Measurements from ENCODE around the gene RFC3. TPM values are rescaled to one million over a fixed set of nuclear protein-coding genes. Genes with fewer than 3 reads are reported as not detected.
A peak's percentile ranks its signal among the peaks of the same experiment; 100 is the strongest.
"Not testable (repeated sequence)": the region's sequence is repeated elsewhere in the genome, so short reads cannot be mapped to it uniquely, and the experiment has no call there.

Gene RFC3
- total RNA-seq, 2 donors from 2014 or later = 11.2 to 16.3 TPM

DNA sequence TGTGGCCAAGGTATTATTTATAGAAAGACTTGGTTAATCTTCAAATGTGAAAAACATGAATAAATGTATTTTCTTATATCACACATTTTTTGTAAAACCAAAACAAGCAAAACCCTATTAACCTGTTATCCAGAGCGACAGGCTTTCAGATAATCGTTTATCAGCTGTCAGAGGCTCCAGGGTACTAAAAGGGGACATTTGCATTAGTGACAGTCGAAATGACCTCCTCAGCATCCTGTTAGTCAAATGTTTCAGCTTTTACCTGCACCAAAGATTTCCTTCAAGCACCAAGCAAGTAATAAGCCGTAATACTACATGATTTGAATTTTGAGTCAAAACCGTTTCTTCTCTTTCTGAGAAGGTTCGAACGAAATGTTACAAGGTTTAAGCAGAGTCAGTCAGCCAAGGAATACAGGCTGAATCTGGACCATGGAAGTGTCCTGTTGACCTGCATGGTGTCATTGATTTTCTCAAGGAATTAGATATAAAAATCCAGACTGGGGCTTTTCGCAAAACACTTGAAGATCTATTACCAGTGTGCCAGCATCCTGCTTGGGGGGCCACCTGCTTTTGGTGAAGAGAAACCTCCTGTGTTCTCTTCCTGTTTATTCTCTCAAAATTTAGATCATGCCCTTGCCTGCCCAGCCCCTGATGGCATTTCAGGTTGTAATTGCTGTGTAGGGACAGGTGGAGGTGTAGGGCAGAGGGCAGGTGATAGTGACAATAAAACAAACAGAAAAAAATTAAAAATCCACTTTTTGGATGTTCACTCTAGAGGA, 11.3 kb upstream of the RFC3 start:
- DNase-seq (ENCODE audit: low spot score) = no peak
- H3K27me3 ChIP-seq (replicated peaks; ENCODE audit: insufficient read depth) = no peaks in the 10 kb centered on the region
- no peaks in the 10 kb centered on the region for H3K36me3 ChIP-seq
- no peak overlapping the region for H3K4me3 ChIP-seq
- no peak overlapping the region for H3K27ac ChIP-seq
- H3K9me3 ChIP-seq = no peaks in the 10 kb centered on the region
- H3K4me1 ChIP-seq (replicated peaks) = no peaks in the 10 kb centered on the region
- TF ChIP-seq, protein P1, sequence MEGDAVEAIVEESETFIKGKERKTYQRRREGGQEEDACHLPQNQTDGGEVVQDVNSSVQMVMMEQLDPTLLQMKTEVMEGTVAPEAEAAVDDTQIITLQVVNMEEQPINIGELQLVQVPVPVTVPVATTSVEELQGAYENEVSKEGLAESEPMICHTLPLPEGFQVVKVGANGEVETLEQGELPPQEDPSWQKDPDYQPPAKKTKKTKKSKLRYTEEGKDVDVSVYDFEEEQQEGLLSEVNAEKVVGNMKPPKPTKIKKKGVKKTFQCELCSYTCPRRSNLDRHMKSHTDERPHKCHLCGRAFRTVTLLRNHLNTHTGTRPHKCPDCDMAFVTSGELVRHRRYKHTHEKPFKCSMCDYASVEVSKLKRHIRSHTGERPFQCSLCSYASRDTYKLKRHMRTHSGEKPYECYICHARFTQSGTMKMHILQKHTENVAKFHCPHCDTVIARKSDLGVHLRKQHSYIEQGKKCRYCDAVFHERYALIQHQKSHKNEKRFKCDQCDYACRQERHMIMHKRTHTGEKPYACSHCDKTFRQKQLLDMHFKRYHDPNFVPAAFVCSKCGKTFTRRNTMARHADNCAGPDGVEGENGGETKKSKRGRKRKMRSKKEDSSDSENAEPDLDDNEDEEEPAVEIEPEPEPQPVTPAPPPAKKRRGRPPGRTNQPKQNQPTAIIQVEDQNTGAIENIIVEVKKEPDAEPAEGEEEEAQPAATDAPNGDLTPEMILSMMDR (IDR thresholded peaks at IDR 0.05) = no peak
- TF ChIP-seq POLR2AphosphoS5 (IDR thresholded peaks at IDR 0.05) (no peak), POLR2A (IDR thresholded peaks at IDR 0.05) (no peak)
- 69% methylated on average over 8 of the region's 8 CpGs for WGBS
- intact Hi-C loops (cut with DNase I) = loop anchor here (10.0 kb wide), 2 partner anchors 268 to 1348 kb away; no protein-coding TSS in a partner anchor

DNA sequence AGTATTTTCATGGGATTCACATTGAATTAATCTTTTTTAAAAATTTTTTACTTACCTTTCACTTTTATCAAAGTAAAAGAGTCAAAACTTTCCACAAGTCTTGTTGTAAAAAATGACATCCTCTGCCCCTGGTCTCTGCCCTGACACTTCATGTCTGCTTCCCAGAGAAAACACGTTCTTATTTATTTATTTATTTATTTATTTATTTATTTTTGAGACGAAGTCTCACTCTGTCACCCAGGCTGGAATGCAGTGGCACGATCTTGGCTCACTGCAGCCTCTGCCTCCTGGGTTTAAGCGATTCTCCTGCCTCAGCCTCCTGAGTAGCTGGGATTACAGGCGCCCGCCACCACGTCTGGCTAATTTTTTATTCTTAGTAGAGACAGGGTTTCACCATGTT, 5.1 kb upstream of the RFC3 start:
- H3K27me3 ChIP-seq (replicated peaks; ENCODE audit: insufficient read depth); H3K36me3 ChIP-seq; H3K4me1 ChIP-seq (replicated peaks); H3K9me3 ChIP-seq; intact Hi-C loops (cut with DNase I); DNase-seq (ENCODE audit: low spot score); H3K4me3 ChIP-seq; H3K27ac ChIP-seq: not testable (repeated sequence)
- WGBS = 87% methylated on average over 7 of the region's 7 CpGs

DNA sequence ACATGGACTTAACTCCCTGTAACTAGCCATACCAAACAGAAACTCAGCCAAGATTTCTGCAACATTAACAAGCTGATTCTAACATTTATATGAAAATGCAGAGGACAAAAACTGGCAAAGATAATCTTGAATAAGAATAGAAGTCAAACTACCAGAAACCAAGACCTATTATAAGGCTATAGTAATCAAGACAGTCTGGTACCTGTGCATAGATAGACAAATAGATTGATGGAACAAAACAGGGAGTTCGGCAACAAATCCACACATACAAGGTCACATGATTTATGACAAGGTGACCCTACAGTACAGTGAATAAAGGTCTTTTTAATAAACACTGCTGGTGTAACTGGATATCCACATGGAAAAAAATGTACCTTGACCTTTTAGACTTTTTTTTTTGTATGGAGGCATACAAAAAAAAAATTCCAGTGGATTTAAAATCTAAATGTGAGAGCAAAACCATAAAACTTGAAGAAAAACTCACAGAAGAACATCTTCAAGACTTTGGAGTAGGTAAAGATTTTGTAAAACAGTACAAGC, 2.9 kb upstream of the RFC3 start:
- Histone ChIP-seq H3K27ac (no peak overlapping the region), H3K9me3 (no peaks in the 10 kb centered on the region), H3K4me3 (no peak overlapping the region), H3K4me1 (replicated peaks) (no peaks in the 10 kb centered on the region), H3K36me3 (no peaks in the 10 kb centered on the region), H3K27me3 (replicated peaks; ENCODE audit: insufficient read depth) (no peaks in the 10 kb centered on the region)
- 53% methylated on average over 1 of the region's 1 CpG for WGBS
- intact Hi-C loops (cut with DNase I) = no loop called here
- TF ChIP-seq POLR2A (IDR thresholded peaks at IDR 0.05) (no peak), POLR2AphosphoS5 (IDR thresholded peaks at IDR 0.05) (no peak)
- TF ChIP-seq, protein P1 (IDR thresholded peaks at IDR 0.05) = no peak
- no peak for DNase-seq (ENCODE audit: low spot score)

DNA sequence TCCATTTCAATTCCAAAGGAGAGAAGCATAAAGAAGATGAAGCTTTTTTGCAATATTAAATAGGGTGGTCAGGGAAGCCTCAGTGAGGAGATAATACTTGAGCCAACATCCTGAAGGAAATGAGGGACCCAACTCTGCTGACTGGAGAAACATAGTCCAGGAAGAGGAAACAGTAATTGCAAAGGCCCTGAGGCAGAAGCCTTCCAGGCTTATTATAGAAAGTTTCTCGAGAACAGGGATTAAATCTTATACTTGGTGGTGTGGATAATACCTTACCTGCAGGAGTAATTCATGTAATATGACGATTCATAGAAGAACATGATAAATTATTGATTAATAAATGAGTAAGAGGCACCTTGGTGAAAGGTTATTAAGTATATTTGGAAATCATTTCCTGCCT, 1.0 kb upstream of the RFC3 start:
- WGBS = 97% methylated on average over 2 of the region's 2 CpGs

DNA sequence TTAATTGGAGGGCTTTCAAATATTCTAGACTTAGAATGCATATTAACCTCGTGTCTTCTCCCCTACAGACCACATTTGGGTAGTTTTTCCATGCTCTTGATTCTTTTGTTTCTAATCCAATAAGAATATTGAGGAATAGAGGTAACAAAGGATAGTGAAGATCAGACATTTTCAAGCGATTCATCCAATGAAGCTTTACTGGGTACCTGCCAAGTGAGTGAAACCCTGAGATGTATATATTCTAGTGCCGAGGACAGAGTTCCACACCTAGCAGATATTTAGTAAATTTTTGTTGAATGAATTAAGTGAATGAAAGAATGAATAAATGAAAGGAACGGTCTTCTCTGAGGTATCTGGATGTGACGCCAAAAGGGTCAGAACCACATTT, 442 bp upstream of the RFC3 start:
- Histone ChIP-seq H3K4me1 (replicated peaks) (no peaks in the 10 kb centered on the region), H3K27me3 (replicated peaks; ENCODE audit: insufficient read depth) (no peaks in the 10 kb centered on the region), H3K36me3 (no peaks in the 10 kb centered on the region), H3K27ac (peak overlapping the region; percentile 23 to 52), H3K9me3 (no peaks in the 10 kb centered on the region), H3K4me3 (peak overlapping the region; percentile 60 to 67)
- intact Hi-C loops (cut with DNase I) = no loop called here
- TF ChIP-seq, protein P1 (IDR thresholded peaks at IDR 0.05) = no peak
- TF ChIP-seq POLR2AphosphoS5 (IDR thresholded peaks at IDR 0.05) (no peak), POLR2A (IDR thresholded peaks at IDR 0.05) (no peak)
- WGBS = 24% methylated on average over 5 of the region's 5 CpGs
- DNase-seq (ENCODE audit: low spot score) = no peak

More for the DNA sequence above, 1.0 kb upstream of the RFC3 start:
- no peak for TF ChIP-seq POLR2AphosphoS5 (IDR thresholded peaks at IDR 0.05)
- no peak for TF ChIP-seq POLR2A (IDR thresholded peaks at IDR 0.05)
- TF ChIP-seq, protein P1 (IDR thresholded peaks at IDR 0.05) = no peak
- no peaks in the 10 kb centered on the region for H3K36me3 ChIP-seq
- intact Hi-C loops (cut with DNase I) = no loop called here
- no peaks in the 10 kb centered on the region for H3K27me3 ChIP-seq (replicated peaks; ENCODE audit: insufficient read depth)
- no peak for DNase-seq (ENCODE audit: low spot score)
- H3K27ac ChIP-seq = no peak overlapping the region
- H3K4me1 ChIP-seq (replicated peaks) = no peaks in the 10 kb centered on the region
- H3K9me3 ChIP-seq = no peaks in the 10 kb centered on the region
- H3K4me3 ChIP-seq = no peak overlapping the region
